ENCODE measurements around the gene SUPT3H. TPM values are rescaled to one million over a fixed set of nuclear protein-coding genes. Genes with fewer than 3 reads are reported as not detected.
"Not testable (repeated sequence)": the region's sequence is repeated elsewhere in the genome, so short reads cannot be mapped to it uniquely, and the experiment has no call there.

SUPT3H gene
- polyA plus RNA-seq, 4 donors: 19.3 to 24.0 (median 23.2) TPM

- DNase-seq (ENCODE audit: low read depth in 4 of 4, low spot score in 3 of 4): no peak
Measured at GRCh38 chr6:45187836-45188235, 189.9 kb downstream of the SUPT3H start.

- no peak for DNase-seq (ENCODE audit: low read depth in 4 of 4, low spot score in 3 of 4)
Measured at GRCh38 chr6:45185403-45186251, 192.1 kb downstream of the SUPT3H start.

GRCh38 chr6:45184937-45185336 is 192.8 kb downstream of the SUPT3H start:
- DNase-seq (ENCODE audit: low read depth in 4 of 4, low spot score in 3 of 4): no peak

- DNase-seq (ENCODE audit: low read depth in 4 of 4, low spot score in 3 of 4): no peak
Measured at GRCh38 chr6:45184040-45184439, 193.7 kb downstream of the SUPT3H start.

GRCh38 chr6:45176373-45176772 is 201.4 kb downstream of the SUPT3H start:
- not testable (repeated sequence) for DNase-seq (ENCODE audit: low read depth in 4 of 4, low spot score in 3 of 4)

GRCh38 chr6:45175272-45175671 is 202.5 kb downstream of the SUPT3H start:
- DNase-seq (ENCODE audit: low read depth in 4 of 4, low spot score in 3 of 4): no peak

GRCh38 chr6:45174045-45174444 is 203.7 kb downstream of the SUPT3H start:
- no peak for DNase-seq (ENCODE audit: low read depth in 4 of 4, low spot score in 3 of 4)

GRCh38 chr6:45171380-45171779 is 206.4 kb downstream of the SUPT3H start:
- DNase-seq (ENCODE audit: low read depth in 4 of 4, low spot score in 3 of 4): no peak

DNA sequence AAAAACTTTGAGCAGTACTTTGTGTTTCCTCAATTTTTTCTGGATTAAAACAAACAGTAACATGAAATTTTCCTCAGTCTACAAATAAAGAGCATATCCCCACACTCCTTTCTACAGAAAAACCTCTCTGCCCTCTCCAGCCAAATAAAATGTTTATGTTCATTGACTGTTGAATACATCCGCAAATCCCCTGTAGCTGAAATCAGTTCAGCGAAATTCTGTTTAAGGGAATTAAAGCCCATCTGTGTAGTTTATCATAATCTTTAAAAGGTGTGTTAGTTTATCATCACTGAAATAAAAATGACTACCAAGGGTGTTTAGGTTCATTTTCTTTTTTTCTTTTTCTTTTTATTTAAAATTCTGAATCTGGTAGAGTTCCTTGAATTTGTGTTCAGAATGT is 207.4 kb downstream of the SUPT3H start:
- DNase-seq (ENCODE audit: low read depth in 4 of 4, low spot score in 3 of 4): no peak

DNA sequence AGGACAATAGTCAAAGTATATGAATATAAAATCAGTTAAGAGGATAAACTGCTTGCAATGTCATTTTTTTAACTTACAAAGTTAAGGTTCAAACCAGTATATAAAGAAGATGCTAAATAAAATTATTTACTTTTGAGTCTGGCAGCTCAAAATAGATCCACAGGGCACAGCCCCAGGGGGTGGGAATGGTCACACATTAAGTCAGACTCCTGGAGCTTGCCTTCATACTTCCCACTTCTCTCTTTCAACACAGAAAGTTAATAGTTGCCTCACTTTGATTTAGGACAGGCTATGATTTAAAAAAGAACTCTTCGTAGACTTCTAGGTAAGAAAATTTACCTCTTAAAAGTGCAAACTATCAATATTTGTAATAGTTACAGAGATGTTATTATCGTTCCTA is 207.9 kb downstream of the SUPT3H start:
- no peak for DNase-seq (ENCODE audit: low read depth in 4 of 4, low spot score in 3 of 4)

DNA sequence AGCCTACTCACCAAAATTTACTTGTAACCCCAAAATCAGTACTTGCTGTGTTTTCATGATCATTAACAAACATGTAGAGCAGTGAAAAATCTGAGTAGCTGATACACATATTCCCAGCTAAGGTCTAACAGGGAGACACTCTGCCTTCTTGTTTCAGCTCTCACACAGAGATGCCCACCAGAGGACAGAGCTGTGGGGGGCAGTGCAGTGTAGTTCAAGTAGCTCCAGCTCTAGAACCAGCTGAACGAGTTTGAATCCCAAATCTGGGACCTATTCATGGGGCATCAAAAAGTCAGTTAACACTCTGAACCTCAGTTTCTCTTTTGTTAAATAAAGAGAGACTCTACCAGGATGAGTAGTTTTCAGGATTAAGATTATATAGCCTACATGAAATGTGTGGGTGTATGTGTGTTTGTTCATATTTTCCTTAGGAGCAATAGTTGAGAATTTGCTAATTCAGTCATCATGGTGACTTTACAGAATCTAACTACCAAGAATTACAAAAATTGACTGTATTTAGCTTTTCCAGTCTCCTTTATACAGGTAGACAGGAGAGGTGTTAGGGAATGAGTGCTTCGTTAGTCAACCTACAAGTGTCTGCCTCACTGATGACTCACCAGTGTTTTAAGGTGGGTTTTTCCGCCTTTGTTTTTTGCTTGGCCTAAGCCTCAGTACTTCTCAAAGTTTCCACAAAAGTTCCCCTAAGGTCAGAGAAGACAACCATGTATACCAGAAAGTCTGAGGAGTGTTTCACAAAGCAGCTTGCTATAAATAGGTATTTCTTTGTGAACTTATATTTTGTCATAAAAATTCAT is 213.6 kb downstream of the SUPT3H start:
- DNase-seq (ENCODE audit: low read depth in 4 of 4, low spot score in 3 of 4): no peak

GRCh38 chr6:45160305-45160704 is 217.4 kb downstream of the SUPT3H start:
- DNase-seq (ENCODE audit: low read depth in 4 of 4, low spot score in 3 of 4): no peak

DNA sequence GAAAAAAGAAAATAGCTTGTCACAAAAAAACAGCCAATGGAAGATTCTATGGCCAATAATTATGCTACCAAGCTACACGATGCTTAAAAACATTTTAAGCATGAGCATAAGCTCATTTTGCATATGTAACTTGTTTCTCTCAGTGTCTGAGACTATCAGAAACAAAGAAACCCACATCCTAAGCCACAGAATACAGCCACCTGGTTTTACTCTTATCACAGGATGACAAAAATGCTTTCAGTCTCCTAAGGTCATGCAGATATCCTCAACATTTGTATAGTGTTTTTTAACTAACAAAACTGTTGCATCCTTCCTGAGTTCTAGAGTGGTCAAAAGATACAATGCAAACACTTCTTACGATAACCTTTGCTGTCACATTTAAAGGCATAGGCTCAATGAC is 221.7 kb downstream of the SUPT3H start:
- DNase-seq (ENCODE audit: low read depth in 4 of 4, low spot score in 3 of 4): no peak

GRCh38 chr6:45155341-45155894 is 222.3 kb downstream of the SUPT3H start:
- DNase-seq (ENCODE audit: low read depth in 4 of 4, low spot score in 3 of 4): no peak

DNA sequence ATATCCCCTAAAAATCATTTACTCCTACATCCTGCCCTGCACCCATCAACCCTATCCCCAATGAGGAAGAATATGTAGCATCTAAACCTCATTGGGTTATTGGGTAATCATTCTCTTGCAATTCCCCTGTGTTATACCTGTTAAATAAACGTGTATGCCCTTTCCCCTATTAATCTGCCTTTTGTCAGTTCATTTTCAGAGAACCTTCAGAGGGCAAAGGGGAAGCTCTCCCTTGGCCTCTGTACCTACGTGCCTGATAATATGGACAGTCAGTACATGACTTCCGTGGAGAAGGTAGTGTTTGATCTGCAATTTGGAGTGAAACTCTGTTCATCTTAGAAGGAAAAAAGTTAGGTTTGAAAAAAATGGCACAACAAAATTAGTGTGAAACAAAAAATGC is 223.1 kb downstream of the SUPT3H start:
- DNase-seq (ENCODE audit: low read depth in 4 of 4, low spot score in 3 of 4): no peak

DNA sequence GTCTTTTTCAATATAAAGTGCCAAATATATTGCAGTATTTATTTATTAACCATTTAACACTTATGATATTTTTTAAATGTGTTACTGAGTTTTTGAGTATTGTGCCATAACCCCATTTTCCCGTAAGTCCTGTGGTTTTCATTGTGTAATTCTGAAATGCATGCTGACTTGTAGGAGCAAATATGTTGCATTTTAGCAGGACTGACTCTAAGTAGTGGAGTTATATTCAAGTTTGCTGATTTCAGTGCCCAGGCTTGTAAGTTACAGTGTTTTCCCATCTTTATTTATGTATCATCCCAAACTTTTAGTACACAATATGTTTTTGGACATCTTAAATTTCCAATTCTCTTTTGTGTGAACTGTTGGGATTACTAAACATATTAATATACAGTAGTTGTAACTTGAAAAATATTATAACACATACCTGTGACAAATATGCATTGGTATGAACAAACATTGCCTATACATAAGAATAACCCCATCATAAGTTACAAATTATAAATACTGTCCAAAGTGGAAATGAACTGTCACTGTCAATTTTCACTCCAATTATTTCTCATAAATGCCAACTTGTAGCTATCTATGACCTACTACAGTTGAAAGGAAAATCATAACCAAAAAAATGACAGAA is 228.9 kb downstream of the SUPT3H start:
- DNase-seq (ENCODE audit: low read depth in 4 of 4, low spot score in 3 of 4): no peak

- no peak for DNase-seq (ENCODE audit: low read depth in 4 of 4, low spot score in 3 of 4)
Measured at GRCh38 chr6:45148278-45148677, 229.5 kb downstream of the SUPT3H start.

DNA sequence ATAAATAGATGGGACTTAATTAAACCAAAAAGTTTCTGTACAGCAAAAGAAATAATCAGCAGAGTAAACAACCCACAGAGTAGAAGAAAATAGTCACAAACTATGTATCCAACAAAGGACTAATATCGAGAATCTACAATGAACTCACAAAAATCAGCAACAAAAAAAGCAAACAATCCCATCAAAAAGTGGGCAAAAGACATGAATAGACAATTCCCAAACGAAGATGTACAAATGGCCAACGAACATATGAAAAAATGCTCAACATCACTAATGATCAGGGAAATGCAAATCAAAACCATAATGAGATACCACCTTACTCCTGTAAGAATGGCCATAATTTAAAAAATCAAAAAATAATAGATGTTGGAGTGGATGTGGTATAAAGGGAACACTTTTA is 232.1 kb downstream of the SUPT3H start:
- DNase-seq (ENCODE audit: low read depth in 4 of 4, low spot score in 3 of 4): not testable (repeated sequence)

DNA sequence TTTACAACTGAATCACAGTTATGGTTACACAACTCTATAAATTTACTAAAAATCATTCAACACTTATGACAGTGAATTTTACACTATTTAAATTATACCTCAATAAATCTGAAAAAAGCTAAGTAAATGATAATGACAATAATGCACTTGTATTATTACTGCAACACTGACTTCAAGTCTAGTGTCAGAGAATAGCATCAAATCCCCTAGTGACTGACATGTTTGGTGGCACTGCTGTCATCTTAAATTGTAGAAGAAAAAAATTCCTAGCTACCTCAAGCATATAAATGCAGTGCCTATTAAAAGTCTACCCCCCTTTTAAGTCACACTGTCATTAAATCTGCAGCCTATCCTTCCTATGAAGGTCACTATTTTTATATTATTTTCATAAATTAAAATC is 239.0 kb downstream of the SUPT3H start:
- no peak for DNase-seq (ENCODE audit: low read depth in 4 of 4, low spot score in 3 of 4)

DNA sequence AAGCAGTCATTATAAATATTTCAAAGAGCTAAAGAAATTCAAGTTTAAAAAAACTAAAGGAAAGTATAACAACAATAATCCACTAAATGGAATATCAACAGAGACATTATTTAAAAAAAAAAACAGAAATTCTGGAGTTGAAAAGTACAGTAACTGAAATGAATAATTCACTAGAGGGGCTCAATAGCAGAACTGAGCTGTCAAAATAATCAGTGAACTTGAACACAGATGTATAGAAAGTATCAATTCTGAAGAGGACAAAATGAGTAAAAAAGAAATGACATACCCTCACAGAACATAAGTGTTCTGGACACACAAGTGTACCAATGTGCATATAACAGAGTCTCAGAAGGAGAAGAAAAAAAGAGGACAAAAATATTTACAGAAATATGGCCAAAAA is 241.2 kb downstream of the SUPT3H start:
- DNase-seq (ENCODE audit: low read depth in 4 of 4, low spot score in 3 of 4): no peak

- no peak for DNase-seq (ENCODE audit: low read depth in 4 of 4, low spot score in 3 of 4)
Measured at GRCh38 chr6:45132658-45133294, 245.0 kb downstream of the SUPT3H start.
